Neural cell (in vitro differentiated cells): ENCODE data around the gene SELENOI. TPM values are rescaled to one million over a fixed set of nuclear protein-coding genes. Genes with fewer than 3 reads are reported as not detected.

Experiments used
- H2AFZ ChIP-seq: fragments of 200-600, 300-800 bp; sonication (generic), shearing (Covaris generic); 2 replicates; pipeline ENCODE4 v1.6.0; 2014; ENCODE audit warnings: low read depth, mild to moderate bottlenecking, antibody characterized with exemption, low read length, moderate library complexity
- H3F3A ChIP-seq: fragments of 200-600 bp; shearing (Covaris generic); 2 replicates; pipeline ENCODE4 v1.6.1; 2016; ENCODE audit warnings: mild to moderate bottlenecking, moderate library complexity, mixed read lengths, antibody characterized with exemption, low read length; ENCODE audit not compliant: insufficient read depth, poor library complexity, severe bottlenecking
- H3K27ac ChIP-seq: fragments of 200-600, 300-800 bp; sonication (generic), shearing (Covaris generic); 2 replicates; pipeline ENCODE4 v1.5.1; 2014; ENCODE audit warnings: mild to moderate bottlenecking, low read length, moderate library complexity
- H3K27me3 ChIP-seq: fragments of 300-800, 200-600 bp; sonication (generic), shearing (Covaris generic); 2 replicates; pipeline ENCODE4 v1.6.0; 2014; ENCODE audit warnings: mild to moderate bottlenecking, low read depth, low read length, moderate library complexity; ENCODE audit not compliant: insufficient read depth
- H3K36me3 ChIP-seq: fragments of 300-800, 200-600 bp; sonication (generic), shearing (Covaris generic); 2 replicates; pipeline ENCODE4 v1.5.1; 2014; ENCODE audit warnings: mild to moderate bottlenecking, antibody characterized with exemption, low read length, moderate library complexity; ENCODE audit not compliant: insufficient read depth
- H3K4me2 ChIP-seq: fragments of 300-800, 200-600 bp; sonication (generic), shearing (Covaris generic); 2 replicates; pipeline ENCODE4 v1.6.0; 2014; ENCODE audit warnings: mild to moderate bottlenecking, low read length
- H3K4me3 ChIP-seq: fragments of 300-800, 200-600 bp; sonication (generic), shearing (Covaris generic); 2 replicates; pipeline ENCODE4 v1.5.1; 2014; ENCODE audit warnings: mild to moderate bottlenecking, low read length, moderate library complexity
- H3K79me2 ChIP-seq: fragments of 200-600 bp; shearing (Covaris generic); replicated peaks from 2 replicates; pipeline ENCODE4 v1.6.0; 2014; ENCODE audit warnings: mild to moderate bottlenecking, low read length, moderate library complexity; ENCODE audit not compliant: insufficient read depth
- H3K9ac ChIP-seq: fragments of 300-800, 200-600 bp; sonication (generic), shearing (Covaris generic); 2 replicates; pipeline ENCODE4 v1.6.1; 2016; ENCODE audit warnings: mild to moderate bottlenecking, low read length, mixed read lengths
- H3K9me2 ChIP-seq: fragments of 200-600 bp; shearing (Covaris generic); 2 replicates; pipeline ENCODE4 v1.6.1; 2016; ENCODE audit warnings: mild to moderate bottlenecking, low read length, mixed read lengths; ENCODE audit not compliant: insufficient read depth
- H3K9me3 ChIP-seq: fragments of 200-600, 300-800 bp; sonication (generic), shearing (Covaris generic); 2 replicates; pipeline ENCODE4 v1.6.1; 2016; ENCODE audit warnings: mild to moderate bottlenecking, mixed run types, low read length, moderate library complexity, mixed read lengths
- H4K20me1 ChIP-seq: fragments of 200-600 bp; shearing (Covaris generic); 2 replicates; pipeline ENCODE4 v1.6.1; 2016; ENCODE audit warnings: mild to moderate bottlenecking, mixed run types; ENCODE audit not compliant: insufficient read depth
- CTCF ChIP-seq: fragments of 450-650 bp; IDR thresholded peaks from 2 replicates; pipeline ENCODE4 v1.5.1; 2014; ENCODE audit warnings: antibody characterized with exemption, mild to moderate bottlenecking, moderate library complexity; ENCODE audit not compliant: poor library complexity, severe bottlenecking
- EP300 ChIP-seq: fragments of 450-650 bp; conservative IDR thresholded peaks from 2 replicates; pipeline ENCODE4 v1.6.1; 2014; ENCODE audit warnings: antibody characterized with exemption, mild to moderate bottlenecking, moderate library complexity; ENCODE audit not compliant: poor library complexity, severe bottlenecking
- EZH2 ChIP-seq: fragments of 200-600, 300-800 bp; shearing (Covaris generic), sonication (generic); IDR thresholded peaks from 2 replicates; pipeline ENCODE4 v1.6.1; 2014; ENCODE audit warnings: antibody characterized with exemption, low read length, borderline replicate concordance, mild to moderate bottlenecking; ENCODE audit not compliant: insufficient read depth, poor library complexity, severe bottlenecking
- MXI1 ChIP-seq: fragments of 450-650 bp; conservative IDR thresholded peaks from 2 replicates; pipeline ENCODE4 v1.6.1; 2014; ENCODE audit warnings: antibody characterized with exemption, mild to moderate bottlenecking; ENCODE audit not compliant: poor library complexity, severe bottlenecking
- POLR2AphosphoS5 ChIP-seq: IDR thresholded peaks from 2 replicates; pipeline ENCODE4 v1.6.1; 2012
- RAD21 ChIP-seq: fragments of 450-650 bp; conservative IDR thresholded peaks from 2 replicates; pipeline ENCODE4 v1.6.1; 2014; ENCODE audit warnings: antibody characterized with exemption, mild to moderate bottlenecking, moderate library complexity
- REST ChIP-seq: IDR thresholded peaks from 2 replicates; pipeline ENCODE4 v1.6.1; 2012; ENCODE audit warnings: borderline replicate concordance
- SMC3 ChIP-seq: fragments of 450-650 bp; conservative IDR thresholded peaks from 2 replicates; pipeline ENCODE4 v1.6.1; 2014; ENCODE audit warnings: antibody characterized with exemption, mild to moderate bottlenecking, moderate library complexity; ENCODE audit not compliant: poor library complexity
- TAF1 ChIP-seq: IDR thresholded peaks from 2 replicates; pipeline ENCODE4 v1.6.1; 2012; ENCODE audit warnings: low read depth
- polyA plus RNA-seq: library from polyadenylated mRNA; depleted of rRNA; stranded (reverse); fragments of >200 nt; gene quantifications from 2 replicates; pipeline ENCODE4 v1.2.3, GENCODE V29; 2014

SELENOI gene
- polyA plus RNA-seq, 1 donor from 2014 or later: 25.2 TPM

GRCh38 chr2:26430826-26431225 lies 84.9 kb downstream of the SELENOI start:
- H3K4me3 ChIP-seq: no peak overlapping the region
- no peaks in the 10 kb centered on the region for H3K36me3 ChIP-seq
- no peak overlapping the region for H3K27ac ChIP-seq
- no peaks in the 10 kb centered on the region for H3K9me2 ChIP-seq
- no peak overlapping the region for H3K4me2 ChIP-seq
- no peaks in the 10 kb centered on the region for H3K79me2 ChIP-seq
- no peak overlapping the region for H2AFZ ChIP-seq
- no peaks in the 10 kb centered on the region for H3K9me3 ChIP-seq
- no peaks in the 10 kb centered on the region for H3F3A ChIP-seq
- H3K9ac ChIP-seq: no peak overlapping the region
- H3K27me3 ChIP-seq: no peaks in the 10 kb centered on the region
- TF ChIP-seq TAF1 (no peak), RAD21 (no peak), MXI1 (no peak), POLR2AphosphoS5 (no peak), SMC3 (no peak), CTCF (no peak), EZH2 (no peak), EP300 (no peak), REST (no peak)
- no peaks in the 10 kb centered on the region for H4K20me1 ChIP-seq

GRCh38 chr2:26432363-26432762 lies 86.4 kb downstream of the SELENOI start:
- Histone ChIP-seq H3K9me2 (no peaks in the 10 kb centered on the region), H3K79me2 (no peaks in the 10 kb centered on the region), H2AFZ (no peak overlapping the region), H3K4me3 (no peak overlapping the region), H3K4me2 (no peak overlapping the region), H3F3A (no peaks in the 10 kb centered on the region), H4K20me1 (no peaks in the 10 kb centered on the region), H3K9ac (no peak overlapping the region), H3K27me3 (no peaks in the 10 kb centered on the region), H3K9me3 (no peaks in the 10 kb centered on the region), H3K36me3 (no peaks in the 10 kb centered on the region), H3K27ac (no peak overlapping the region)
- TF ChIP-seq POLR2AphosphoS5 (no peak), MXI1 (no peak), SMC3 (no peak), EP300 (no peak), RAD21 (no peak), TAF1 (no peak), CTCF (no peak), EZH2 (no peak), REST (no peak)
